GM04503 (cell line): ENCODE measurements around the gene HRK.

Experiments
- DNase-seq: peaks from one replicate; pipeline ENCODE4 v3.0.0-alpha.2; 2012; ENCODE audit warnings: low read depth

Gene HRK

DNA sequence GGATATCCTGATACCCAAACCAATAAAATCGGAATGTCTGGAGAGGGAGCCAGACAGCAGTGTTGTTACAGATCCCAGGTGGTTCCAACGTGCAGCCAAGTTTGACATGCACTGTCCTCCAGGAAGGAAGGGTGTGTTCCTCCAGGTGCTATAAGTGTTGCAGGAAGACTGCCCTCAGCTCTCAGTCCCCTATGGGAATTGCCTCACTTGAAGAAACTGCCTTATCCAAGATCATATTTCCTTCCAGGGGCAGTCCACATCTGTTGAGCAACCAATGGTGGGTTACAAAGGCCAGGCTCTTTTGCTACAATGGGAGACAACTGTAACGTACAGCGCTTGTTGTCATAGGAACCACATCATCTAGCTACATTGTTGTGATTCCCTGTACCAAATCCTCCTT lies 16.2 kb upstream of the HRK start:
- no peak for DNase-seq

GRCh38 chr12:116896411-116896924 lies 15.2 kb upstream of the HRK start:
- no peak for DNase-seq

- DNase-seq: no peak
Observed at GRCh38 chr12:116894913-116895312, 13.7 kb upstream of the HRK start.

- no peak for DNase-seq
Observed at GRCh38 chr12:116892349-116893140, 11.3 kb upstream of the HRK start.

- no peak for DNase-seq
Observed at GRCh38 chr12:116891019-116891418, 9.8 kb upstream of the HRK start.

DNA sequence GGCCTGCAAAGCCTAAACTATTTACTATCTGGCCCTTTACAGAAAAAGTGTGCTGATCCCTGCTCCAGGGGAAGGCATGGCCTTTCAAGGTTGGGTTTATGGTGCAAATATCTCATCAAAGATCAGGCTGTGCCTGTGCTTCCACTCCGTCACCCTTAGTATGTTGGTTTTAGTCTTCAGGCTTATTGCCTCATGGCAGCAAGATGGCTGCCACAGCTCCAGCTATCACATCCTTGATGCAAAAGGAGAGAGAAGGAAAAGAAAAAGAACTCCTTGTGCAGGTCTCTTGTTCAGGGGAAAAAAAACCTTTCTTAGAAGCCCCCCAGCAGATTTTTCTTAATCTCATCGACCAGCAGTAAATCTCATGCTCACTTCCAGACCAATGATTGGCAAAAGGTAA lies 9.1 kb upstream of the HRK start:
- DNase-seq: no peak

GRCh38 chr12:116887897-116888296 lies 6.7 kb upstream of the HRK start:
- DNase-seq: no peak

DNA sequence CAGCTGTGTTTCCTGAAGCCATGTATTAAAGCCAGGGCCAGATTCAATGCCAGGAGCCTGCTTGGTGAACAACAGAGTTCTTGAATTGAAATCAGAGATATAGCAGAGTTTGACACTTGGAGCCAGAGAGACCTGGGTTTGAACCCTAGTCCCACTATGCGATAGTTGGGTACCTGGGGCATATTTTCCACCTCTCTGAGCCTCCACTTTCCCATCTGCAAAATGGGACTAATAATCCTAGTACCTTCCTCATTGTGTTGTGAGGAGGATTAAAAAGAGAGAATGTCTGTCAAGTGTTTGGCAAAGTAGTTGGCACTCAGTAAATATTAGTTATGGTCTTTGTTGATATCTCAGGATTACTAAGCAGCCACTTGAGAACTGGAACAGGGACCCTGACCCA lies 6.0 kb upstream of the HRK start:
- no peak for DNase-seq

DNA sequence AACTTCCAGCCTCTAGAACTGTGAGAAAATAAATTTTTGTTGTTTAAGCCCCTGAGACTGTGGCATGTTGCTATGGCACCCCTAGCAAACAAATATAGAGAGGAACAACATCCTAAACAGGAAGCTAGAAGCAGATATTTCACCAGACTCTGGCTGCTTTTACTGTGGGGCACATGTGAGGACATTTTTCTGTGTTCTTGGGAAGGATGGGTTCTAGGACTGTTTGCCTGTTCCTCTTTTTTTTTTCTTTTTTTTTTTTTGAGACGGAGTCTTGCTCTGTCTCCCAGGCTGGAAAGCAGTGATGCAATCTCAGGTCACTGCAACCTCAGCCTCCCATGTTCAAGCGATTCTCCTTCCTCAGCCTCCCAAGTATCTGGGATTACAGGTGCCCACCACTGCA lies 4.2 kb upstream of the HRK start:
- no peak for DNase-seq

DNA sequence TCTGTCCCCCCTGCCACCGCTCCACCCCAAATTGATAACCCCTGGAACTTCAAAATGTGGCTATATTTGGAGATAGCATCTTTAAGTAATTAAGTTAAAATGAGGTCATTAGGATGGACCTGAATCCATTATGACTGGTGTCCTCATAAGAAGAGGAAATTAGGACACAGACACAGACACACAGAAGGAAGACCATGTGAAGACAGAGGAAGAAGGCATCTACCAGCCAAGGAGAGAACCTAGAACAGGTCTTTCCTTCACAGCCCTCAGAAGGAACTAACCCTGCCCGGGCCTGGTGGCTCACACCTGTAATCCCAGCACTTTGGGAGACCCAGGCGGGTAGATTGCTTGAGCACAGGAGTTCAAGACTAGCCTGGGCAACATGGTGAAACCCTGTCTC lies 3.6 kb upstream of the HRK start:
- DNase-seq: no peak

GRCh38 chr12:116882742-116883141 lies 1.5 kb upstream of the HRK start:
- DNase-seq: no peak

DNA sequence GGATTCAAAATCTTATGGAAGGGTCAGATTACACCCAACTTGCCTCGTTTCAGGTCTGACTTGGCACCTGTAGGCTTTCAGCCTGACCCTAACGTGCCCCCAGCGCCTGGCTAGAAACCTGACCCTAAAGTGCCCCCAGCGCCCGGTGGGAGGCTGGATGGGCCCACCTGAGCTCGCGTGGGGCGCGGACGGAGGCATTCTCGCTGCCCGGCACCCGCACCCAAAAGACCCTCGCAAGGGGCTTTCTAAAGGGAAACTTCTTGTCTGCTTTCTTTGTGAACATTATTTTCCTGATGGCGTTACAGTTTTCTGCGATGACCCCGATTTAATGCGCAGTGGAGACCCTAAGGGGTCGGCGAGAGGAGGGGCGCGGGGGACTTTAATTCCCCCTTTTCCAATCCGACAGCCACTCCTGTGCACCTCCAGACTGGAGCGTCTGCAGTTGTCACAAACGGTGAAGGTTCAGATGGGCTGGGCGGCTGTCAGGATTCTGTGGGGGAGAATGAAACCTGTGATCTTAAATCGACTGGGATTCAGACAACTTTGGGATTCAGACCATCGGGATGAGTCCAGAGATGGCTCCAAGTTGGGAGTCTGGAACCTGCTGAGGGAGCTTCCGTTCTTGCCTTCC lies 751 bp upstream of the HRK start:
- DNase-seq: no peak

DNA sequence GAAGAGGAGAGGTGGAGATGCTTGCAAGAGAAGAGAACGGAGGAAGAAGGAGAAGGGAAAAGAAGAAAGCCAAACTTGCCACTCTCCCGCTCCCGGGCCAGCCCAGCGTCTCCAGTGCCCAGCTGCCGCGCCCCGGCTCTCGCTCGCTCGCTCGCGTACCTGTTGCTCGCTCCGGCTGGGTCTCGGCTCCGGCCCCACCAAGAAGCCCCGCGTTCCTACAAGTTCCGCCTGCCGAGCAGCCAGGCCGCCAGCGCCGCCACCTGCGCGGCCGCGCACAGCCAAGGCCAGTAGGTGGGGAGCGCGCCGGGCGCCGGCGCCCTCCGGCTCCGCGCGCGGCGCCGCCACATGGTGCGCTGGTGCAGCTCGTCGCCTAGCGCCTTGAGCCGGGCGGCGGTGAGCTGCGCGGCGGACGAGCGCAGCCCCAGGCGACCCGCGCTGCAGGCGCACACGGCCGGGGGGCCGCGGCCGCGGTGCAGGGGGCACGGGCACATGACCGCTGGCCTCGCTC lies 370 bp downstream of the HRK start:
- DNase-seq: no peak

GRCh38 chr12:116880213-116880816 lies 926 bp downstream of the HRK start:
- no peak for DNase-seq

- DNase-seq: no peak
Observed at GRCh38 chr12:116879509-116880212, 1.6 kb downstream of the HRK start.

DNA sequence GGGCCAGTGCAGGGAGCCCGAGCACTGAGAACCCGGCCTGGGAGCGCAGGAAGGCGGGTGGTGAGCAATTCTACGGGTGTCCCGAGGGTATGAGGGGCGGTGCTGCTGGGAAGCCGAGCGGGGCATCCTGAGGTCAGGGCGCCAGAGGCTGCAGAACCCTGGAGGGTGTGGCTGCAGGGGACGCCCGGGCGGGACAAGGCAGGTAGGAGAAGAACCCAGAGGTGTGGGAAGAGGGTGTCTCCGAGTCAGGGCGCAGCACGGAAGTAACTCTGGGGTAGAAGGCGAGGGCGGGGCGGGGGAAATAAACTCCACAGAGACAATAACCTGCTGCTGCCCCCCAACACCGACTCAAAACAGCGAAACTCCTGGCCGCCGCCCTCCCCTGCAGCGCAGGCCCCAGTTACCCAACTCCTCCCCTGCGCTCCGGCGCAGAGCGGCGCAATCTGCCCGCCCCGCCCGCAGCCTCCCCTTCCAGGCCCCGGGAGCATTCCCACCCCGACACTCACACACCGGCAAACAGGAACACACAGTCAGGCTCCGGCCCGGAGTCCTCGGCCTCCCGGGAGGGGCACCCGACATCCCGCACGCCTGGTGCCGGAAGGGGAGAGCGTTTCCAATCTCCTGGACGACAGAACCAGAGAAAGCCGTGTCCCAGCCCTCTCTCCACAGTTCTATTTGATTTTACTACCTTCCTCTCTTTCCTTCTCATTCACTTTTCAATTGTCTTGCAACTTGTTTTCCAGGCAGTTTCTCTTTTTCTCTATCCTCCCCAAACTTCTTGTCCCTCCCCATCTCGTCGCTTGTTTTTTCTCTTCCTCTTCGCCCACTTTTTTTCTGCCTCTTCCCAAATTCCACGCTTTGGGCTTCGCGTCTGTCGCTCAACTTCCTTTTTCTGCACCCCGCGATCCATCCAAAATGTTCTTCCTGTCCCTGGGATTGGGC lies 2.4 kb downstream of the HRK start:
- no peak for DNase-seq

- no peak for DNase-seq
Observed at GRCh38 chr12:116876151-116876869, 4.9 kb downstream of the HRK start.

GRCh38 chr12:116874324-116874995 lies 6.8 kb downstream of the HRK start:
- DNase-seq: no peak

GRCh38 chr12:116870306-116870705 lies 10.9 kb downstream of the HRK start:
- no peak for DNase-seq

DNA sequence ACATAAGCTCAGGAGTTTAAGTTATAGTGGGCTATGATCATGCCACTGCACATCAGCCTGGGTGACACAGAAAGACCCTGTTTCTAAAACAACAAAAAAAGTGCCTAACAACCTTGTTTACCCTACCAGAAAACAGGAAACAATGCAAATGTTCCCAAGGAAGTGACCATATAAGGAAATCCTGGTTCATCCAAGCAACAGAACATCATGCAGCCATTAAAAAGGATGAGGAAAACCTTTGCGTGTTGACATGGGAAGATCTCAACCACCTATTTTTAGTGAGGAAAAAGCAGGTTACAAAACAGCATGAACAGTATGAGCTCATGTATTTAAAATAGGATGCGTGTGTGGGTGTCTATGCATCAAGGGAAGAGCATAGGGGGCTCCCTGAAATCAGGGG lies 13.7 kb downstream of the HRK start:
- DNase-seq: no peak
